Measurements from ENCODE around the gene FLRT2. TPM values are rescaled to one million over a fixed set of nuclear protein-coding genes. Genes with fewer than 3 reads are reported as not detected.
A peak's percentile ranks its signal among the peaks of the same experiment; 100 is the strongest.

Gene FLRT2
- total RNA-seq (2021; ENCODE audit: unreplicated experiment) (0.17 TPM), Bru-seq, nascent RNA (percentile 1 among the genes with signal in this experiment), BruChase-seq, experiment 1, labeled RNA remaining after a 6-hour chase (not detected), BruChase-seq, experiment 2, labeled RNA remaining after a 2-hour chase (not detected)
- not detected in 2 replicates for polyA plus RNA-seq (2012)
- long read RNA-seq = 0 reads

DNA sequence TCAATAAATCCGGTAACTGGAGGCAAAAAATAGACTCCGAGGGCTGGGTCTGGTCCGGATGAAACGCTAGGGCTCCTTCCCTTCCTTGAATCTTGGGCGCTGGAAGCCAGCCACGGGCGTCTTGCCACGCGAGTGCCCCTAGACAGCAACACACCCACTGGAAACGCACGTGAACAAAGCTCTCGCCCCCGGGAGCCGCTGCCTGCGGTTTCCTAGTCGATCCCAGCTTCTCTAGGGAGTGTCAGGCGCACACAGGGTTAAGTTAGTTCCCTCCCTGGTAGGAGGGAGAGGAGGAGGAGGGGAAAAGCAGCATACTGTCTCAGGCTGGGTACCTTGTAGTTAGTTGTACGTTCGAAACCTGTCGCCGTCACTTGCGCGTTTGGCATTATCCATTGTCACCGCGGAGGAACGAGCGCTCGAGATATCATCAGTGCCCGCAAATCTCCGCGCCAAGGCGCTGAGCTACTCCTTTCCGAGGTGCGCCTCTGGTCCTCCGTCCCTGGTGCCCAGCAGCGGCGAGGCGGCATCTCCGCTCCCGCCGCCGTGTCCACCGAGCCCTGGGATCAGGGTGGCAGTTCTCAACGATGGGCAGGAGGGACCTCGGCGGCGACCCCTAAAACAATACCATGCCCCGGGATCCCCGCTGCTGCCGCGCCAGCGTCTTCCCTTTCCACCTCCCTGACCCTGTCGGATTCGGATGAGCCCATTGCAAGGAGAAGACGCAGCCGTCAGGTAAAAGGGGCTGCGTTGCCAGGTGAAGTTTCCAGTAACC, at the start of gene FLRT2:
Gene FLRT2, plus strand, starts transcription at position 342 of the 772 bp plus-strand sequence. CDS start 91,371 bp downstream, outside the sequence.
- Histone ChIP-seq H3K27me3 (ENCODE audit: insufficient read depth, low read length) (no peaks in the 10 kb centered on the region), H3K4me3 (replicated peaks in 1 of 2; ENCODE audit: low read depth in 1 of 2, low read length in 2 of 2) (no peak within 1 kb of the TSS), H3K9ac (ENCODE audit: low read length) (no peak within 1 kb of the TSS), H2AFZ (ENCODE audit: low read depth, low read length, poor library complexity, severe bottlenecking) (no peak within 1 kb of the TSS), H3K36me3 (ENCODE audit: control insufficient read depth in 1 of 2, insufficient read depth in 2 of 2, low read length in 2 of 2) (no peaks in the 10 kb centered on the region), H3K9me2 (ENCODE audit: insufficient read depth) (no peaks in the 10 kb centered on the region), H3K79me2 (ENCODE audit: insufficient read depth, low read length) (no peaks in the 10 kb centered on the region), H4K20me1 (ENCODE audit: insufficient read depth) (no peaks in the 10 kb centered on the region), H3K4me2 (ENCODE audit: low read length) (no peak within 1 kb of the TSS), H3K4me1 (ENCODE audit: control insufficient read depth in 1 of 2, insufficient read depth in 2 of 2, low read length in 2 of 2) (no peaks in the 10 kb centered on the region), H3K9me3 (ENCODE audit: control insufficient read depth in 1 of 2, insufficient read depth in 1 of 2, low read depth in 1 of 2, low read length in 2 of 2) (peaks cover 7 to 20% of the 10 kb centered on the region in 2 experiments; a peak in 2 of 4 replicates), H3K27ac (ENCODE audit: low read depth, low read length) (no peak within 1 kb of the TSS)
- ChIA-PET POLR2A (no interaction called here), CTCF (no interaction called here), RAD21 (ENCODE audit: low non-redundant PET in 1 of 2, low total read pairs in 2 of 2, uncharacterized antibody in 2 of 2, unreplicated experiment in 2 of 2) (no interaction called here)
- no peak for ATAC-seq
- BruUV-seq (replicated peaks) = no TSS peak
- DNase-seq (ENCODE audit: low read depth, low spot score) = no peak
- intact Hi-C loops (cut with micrococcal nuclease) = no loop called here
- TF ChIP-seq POLR2AphosphoS5 (IDR thresholded peaks at IDR 0.05; ENCODE audit: low read depth, low read length) (no peak), CEBPB (IDR thresholded peaks at IDR 0.05; ENCODE audit: low read depth) (no peak), EGR1 (IDR thresholded peaks at IDR 0.05; ENCODE audit: low read depth) (no peak), CTCF (IDR thresholded peaks at IDR 0.05 in 2 of 3, conservative IDR thresholded peaks at IDR 0.05 in 1 of 3; ENCODE audit: borderline replicate concordance in 1 of 3, insufficient read depth in 1 of 3, low read depth in 2 of 3, low read length in 2 of 3) (no peak), JUND (IDR thresholded peaks at IDR 0.05) (no peak), ZNF274 (IDR thresholded peaks at IDR 0.05; ENCODE audit: low read depth, low read length) (no peak), POLR2A (IDR thresholded peaks at IDR 0.05; ENCODE audit: borderline replicate concordance, extremely low read depth, insufficient read depth, insufficient read length) (no peak), SP1 (IDR thresholded peaks at IDR 0.05; ENCODE audit: low read depth) (no peak), SIN3A (IDR thresholded peaks at IDR 0.05; ENCODE audit: low read depth) (no peak), ELF1 (IDR thresholded peaks at IDR 0.05; ENCODE audit: borderline replicate concordance, low read depth) (no peak)
- TF ChIP-seq, protein P1, sequence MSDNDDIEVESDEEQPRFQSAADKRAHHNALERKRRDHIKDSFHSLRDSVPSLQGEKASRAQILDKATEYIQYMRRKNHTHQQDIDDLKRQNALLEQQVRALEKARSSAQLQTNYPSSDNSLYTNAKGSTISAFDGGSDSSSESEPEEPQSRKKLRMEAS (IDR thresholded peaks at IDR 0.05) = no peak

Data from HCT116 (cell line).